Smooth muscle cell (in vitro differentiated cells): Measurements from ENCODE around the gene NME3. TPM values are rescaled to one million over a fixed set of nuclear protein-coding genes. Genes with fewer than 3 reads are reported as not detected.

Source experiments
- DNase-seq: peaks from one replicate; lab custom pipeline; 2025; ENCODE audit not compliant: unreplicated experiment; lab: John Stamatoyannopoulos, UW
- H2AFZ ChIP-seq: fragments of 200-600 bp; sonication (generic); 2 replicates; pipeline ENCODE4 v1.6.0; 2016; ENCODE audit warnings: antibody characterized with exemption, low read depth, mild to moderate bottlenecking
- H3F3A ChIP-seq: fragments of 200-600 bp; sonication (generic); 2 replicates; pipeline ENCODE4 v1.6.0; 2017; ENCODE audit warnings: antibody characterized with exemption, low read depth
- H3K27ac ChIP-seq: fragments of 200-600 bp; sonication (generic); 2 replicates; pipeline ENCODE4 v1.5.1; 2016; ENCODE audit warnings: low read depth, mild to moderate bottlenecking
- H3K27me3 ChIP-seq: fragments of 200-600 bp; sonication (generic); 2 replicates; pipeline ENCODE4 v1.6.1; 2016; ENCODE audit warnings: low read depth, mild to moderate bottlenecking
- H3K36me3 ChIP-seq: fragments of 200-600 bp; sonication (generic); 2 replicates; pipeline ENCODE4 v1.5.1; 2016; ENCODE audit warnings: low read depth
- H3K4me1 ChIP-seq: fragments of 200-600 bp; sonication (generic); 2 replicates; pipeline ENCODE4 v1.5.1; 2016; ENCODE audit warnings: low read depth
- H3K4me2 ChIP-seq: fragments of 200-600 bp; sonication (generic); 2 replicates; pipeline ENCODE4 v1.6.0; 2016; ENCODE audit warnings: mild to moderate bottlenecking
- H3K4me3 ChIP-seq: fragments of 200-600 bp; sonication (generic); 2 replicates; pipeline ENCODE4 v1.5.1; 2016; ENCODE audit warnings: mild to moderate bottlenecking
- H3K79me2 ChIP-seq: fragments of 200-600 bp; sonication (generic); 2 replicates; pipeline ENCODE4 v1.6.0; 2016; ENCODE audit warnings: low read depth, mild to moderate bottlenecking
- H3K9ac ChIP-seq: fragments of 200-600 bp; sonication (generic); 2 replicates; pipeline ENCODE4 v1.6.0; 2016; ENCODE audit warnings: low read depth
- H3K9me3 ChIP-seq: fragments of 200-600 bp; sonication (generic); replicated peaks from 2 replicates; pipeline ENCODE4 v1.5.1; 2016; ENCODE audit warnings: low read depth
- H4K20me1 ChIP-seq: fragments of 200-600 bp; sonication (generic); 2 replicates; pipeline ENCODE4 v1.6.0; 2016; ENCODE audit warnings: low read depth
- CTCF ChIP-seq: fragments of 200-600 bp; sonication (generic); IDR thresholded peaks from 2 replicates; pipeline ENCODE4 v1.5.1; 2017; ENCODE audit warnings: borderline replicate concordance, mild to moderate bottlenecking, antibody characterized with exemption; ENCODE audit not compliant: insufficient read depth, poor library complexity, severe bottlenecking
- WGBS: methylation state at CpG from one replicate; pipeline ENCODE4 v1.1.7; 2016; ENCODE audit warnings: low lambda C conversion rate; 5-methylcytosine and 5-hydroxymethylcytosine counted together
- polyA plus RNA-seq: library from polyadenylated mRNA; unstranded; fragments of >200 nt; fragmentation: Nextera tagmentation; extraction: Ambion mirVana; gene quantifications from 2 replicates; pipeline ENCODE4 v1.2.1, GENCODE V29; 2016
- total RNA-seq: library from RNA; depleted of rRNA; stranded (reverse); fragments of >200 nt; gene quantifications from 2 replicates; pipeline ENCODE4 v1.2.3, GENCODE V29; 2014

Gene NME3
- total and polyA plus RNA-seq, 2 experiments from 2014 or later = 56.7 to 85.4 TPM

GRCh38 chr16:1810536-1810935 lies 39.2 kb upstream of the NME3 start:
- Histone ChIP-seq H4K20me1 (no peaks in the 10 kb centered on the region), H3K36me3 (no peaks in the 10 kb centered on the region), H3K27ac (no peak overlapping the region), H3F3A (peaks cover 8% of the 10 kb centered on the region), H3K4me1 (peaks cover 5% of the 10 kb centered on the region), H2AFZ (no peak overlapping the region), H3K4me3 (no peak overlapping the region), H3K9ac (no peak overlapping the region), H3K4me2 (no peak overlapping the region), H3K9me3 (no peaks in the 10 kb centered on the region), H3K79me2 (no peaks in the 10 kb centered on the region), H3K27me3 (no peaks in the 10 kb centered on the region)
- no peak for DNase-seq
- TF ChIP-seq CTCF = no peak
- WGBS = 95% methylated on average over 16 of the region's 16 CpGs

GRCh38 chr16:1810106-1810505 lies 38.8 kb upstream of the NME3 start:
- Histone ChIP-seq H4K20me1 (no peaks in the 10 kb centered on the region), H3K4me2 (no peak overlapping the region), H3K9me3 (no peaks in the 10 kb centered on the region), H3K27me3 (no peaks in the 10 kb centered on the region), H3K4me3 (no peak overlapping the region), H3K4me1 (peaks cover 5% of the 10 kb centered on the region), H3K9ac (no peak overlapping the region), H3K36me3 (no peaks in the 10 kb centered on the region), H3K79me2 (no peaks in the 10 kb centered on the region), H2AFZ (no peak overlapping the region), H3K27ac (no peak overlapping the region), H3F3A (peaks cover 8% of the 10 kb centered on the region)
- no peak for TF ChIP-seq CTCF
- DNase-seq = no peak
- WGBS = 98% methylated on average over 16 of the region's 16 CpGs

GRCh38 chr16:1809281-1809801 lies 38.0 kb upstream of the NME3 start:
- Histone ChIP-seq H2AFZ (no peak overlapping the region), H3K4me3 (no peak overlapping the region), H3F3A (peaks cover 8% of the 10 kb centered on the region), H3K36me3 (no peaks in the 10 kb centered on the region), H3K27me3 (no peaks in the 10 kb centered on the region), H3K79me2 (no peaks in the 10 kb centered on the region), H4K20me1 (no peaks in the 10 kb centered on the region), H3K4me2 (no peak overlapping the region), H3K27ac (no peak overlapping the region), H3K4me1 (peaks cover 5% of the 10 kb centered on the region), H3K9me3 (no peaks in the 10 kb centered on the region), H3K9ac (no peak overlapping the region)
- no peak for DNase-seq
- TF ChIP-seq CTCF = no peak
- WGBS = 81% methylated on average over 27 of the region's 28 CpGs

- Histone ChIP-seq H3K79me2 (no peaks in the 10 kb centered on the region), H4K20me1 (no peaks in the 10 kb centered on the region), H3K27me3 (no peaks in the 10 kb centered on the region), H3F3A (peaks cover 5% of the 10 kb centered on the region), H3K4me1 (peaks cover 5% of the 10 kb centered on the region), H3K4me3 (no peak overlapping the region), H3K4me2 (no peak overlapping the region), H3K9me3 (no peaks in the 10 kb centered on the region), H3K9ac (no peak overlapping the region), H2AFZ (no peak overlapping the region), H3K27ac (no peak overlapping the region), H3K36me3 (no peaks in the 10 kb centered on the region)
- 84% methylated on average over 18 of the region's 18 CpGs for WGBS
- DNase-seq = no peak
- TF ChIP-seq CTCF = no peak
Observed at GRCh38 chr16:1808691-1809090, 37.3 kb upstream of the NME3 start.
